Measurements from ENCODE around the gene SPOCK1. TPM values are rescaled to one million over a fixed set of nuclear protein-coding genes. Genes with fewer than 3 reads are reported as not detected.

The SPOCK1 gene
- total and polyA plus RNA-seq, 2 of the 4 experiments (the other 2 are of a cell fraction) = 5.0 to 20.3 TPM

DNA sequence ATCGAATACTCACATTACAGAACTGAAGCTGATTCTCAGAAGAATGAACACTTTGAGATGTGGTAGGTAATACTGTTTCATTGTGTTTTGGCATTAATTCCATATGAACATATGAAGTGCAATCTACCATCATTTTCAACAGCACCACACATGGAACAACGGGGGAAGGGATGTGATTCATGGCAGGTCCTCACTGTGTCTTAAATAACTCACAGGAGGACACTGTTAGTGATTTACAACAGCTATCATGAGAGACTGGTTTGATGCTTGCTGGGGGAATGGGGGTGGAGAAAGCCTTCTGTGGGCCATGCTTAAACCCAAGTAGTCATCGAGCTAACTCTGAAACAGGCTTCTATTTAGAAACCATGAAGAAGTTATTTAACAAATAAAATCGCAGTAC, 232.9 kb downstream of the SPOCK1 start:
- Histone ChIP-seq H3K9ac (ENCODE audit: low read depth, low read length) (no peak overlapping the region), H2BK15ac (ENCODE audit: low read depth, low read length) (no peak overlapping the region), H2BK5ac (ENCODE audit: low read depth, low read length, poor library complexity, severe bottlenecking) (no peak overlapping the region), H3K4me3 (ENCODE audit: insufficient read depth, low read depth, low read length) (no peak overlapping the region), H3K4me2 (ENCODE audit: low read depth, low read length) (no peak overlapping the region), H2AK9ac (replicated peaks; ENCODE audit: low read depth, low read length, poor library complexity) (no peak overlapping the region), H4K20me1 (ENCODE audit: insufficient read depth, low read length) (no peaks in the 10 kb centered on the region), H4K8ac (ENCODE audit: low read depth in 2 of 2, low read length in 2 of 2) (no peak overlapping the region), H3K14ac (replicated peaks; ENCODE audit: low read depth, low read length) (no peak overlapping the region), H3K9me3 (ENCODE audit: control insufficient read depth, insufficient read depth, low read length) (no peaks in the 10 kb centered on the region), H2AFZ (replicated peaks; ENCODE audit: low read length, poor library complexity) (no peak overlapping the region), H3K56ac (ENCODE audit: extremely low read depth, insufficient read depth, low read length) (no peak overlapping the region), H3K27ac (ENCODE audit: insufficient read depth, low read length) (no peak overlapping the region), H2AK5ac (ENCODE audit: low read depth, low read length) (no peak overlapping the region), H3K27me3 (ENCODE audit: control insufficient read depth, insufficient read depth, low read length) (no peaks in the 10 kb centered on the region), H2BK20ac (ENCODE audit: low read depth, low read length) (no peak overlapping the region), H4K91ac (ENCODE audit: insufficient read depth, low read depth, low read length) (no peak overlapping the region), H2BK120ac (ENCODE audit: low read depth, low read length) (no peak overlapping the region), H3K23ac (ENCODE audit: low read depth, low read length) (no peak overlapping the region), H3K36me3 (ENCODE audit: control insufficient read depth, insufficient read depth, low read length) (no peaks in the 10 kb centered on the region), H3K4me1 (ENCODE audit: control insufficient read depth, insufficient read depth, low read length) (no peaks in the 10 kb centered on the region; the same call in 1 of the 2 replicates), H3K18ac (ENCODE audit: low read depth, low read length) (no peak overlapping the region), H3K9me1 (ENCODE audit: insufficient read depth, low read length) (no peaks in the 10 kb centered on the region), H3K79me1 (ENCODE audit: low read depth in 1 of 2, low read length in 2 of 2) (no peaks in the 10 kb centered on the region), H4K5ac (ENCODE audit: low read depth, low read length) (no peak overlapping the region), H3K4ac (ENCODE audit: low read depth, low read length) (no peak overlapping the region)
- in situ Hi-C loops (cut with MboI; ENCODE audit: low sequenced_read_pairs) (no loop called here), intact Hi-C loops (cut with micrococcal nuclease) (no loop called here), dilution Hi-C loops (cut with HindIII; ENCODE audit: low sequenced_read_pairs, unreplicated experiment) (no loop called here)
- CTCF ChIA-PET = no interaction called here
- BruUV-seq (replicated peaks) = no TSS peak
- DNase-seq = no peak
- no CpG with 5 or more reads among the region's 4 CpGs for WGBS, 2 experiments (ENCODE audit: extremely low coverage in 2 of 2, insufficient read length in 1 of 2)
- TF ChIP-seq NFE2L2 (IDR thresholded peaks at IDR 0.05; ENCODE audit: low read depth, low read length) (no peak), POLR2A (IDR thresholded peaks at IDR 0.05; ENCODE audit: low read depth, low read length) (no peak), CHD1 (IDR thresholded peaks at IDR 0.05; ENCODE audit: low read depth, low read length) (no peak), MAZ (IDR thresholded peaks at IDR 0.05; ENCODE audit: borderline replicate concordance, low read depth, low read length) (no peak), RAD21 (IDR thresholded peaks at IDR 0.05; ENCODE audit: low read length) (no peak), BHLHE40 (IDR thresholded peaks at IDR 0.05; ENCODE audit: low read depth, low read length) (no peak), MAFK (IDR thresholded peaks at IDR 0.05; ENCODE audit: low read depth, low read length) (no peak), SMC3 (IDR thresholded peaks at IDR 0.05; ENCODE audit: low read depth, low read length) (no peak), RCOR1 (IDR thresholded peaks at IDR 0.05; ENCODE audit: insufficient replicate concordance, low read length) (no peak), CEBPB (IDR thresholded peaks at IDR 0.05; ENCODE audit: low read depth, low read length) (no peak), MXI1 (IDR thresholded peaks at IDR 0.05; ENCODE audit: borderline replicate concordance, low read depth, low read length) (no peak), FOS (IDR thresholded peaks at IDR 0.05; ENCODE audit: low read depth, low read length) (no peak), RFX5 (IDR thresholded peaks at IDR 0.05; ENCODE audit: low read depth, low read length) (no peak)
- TF ChIP-seq, protein P1, sequence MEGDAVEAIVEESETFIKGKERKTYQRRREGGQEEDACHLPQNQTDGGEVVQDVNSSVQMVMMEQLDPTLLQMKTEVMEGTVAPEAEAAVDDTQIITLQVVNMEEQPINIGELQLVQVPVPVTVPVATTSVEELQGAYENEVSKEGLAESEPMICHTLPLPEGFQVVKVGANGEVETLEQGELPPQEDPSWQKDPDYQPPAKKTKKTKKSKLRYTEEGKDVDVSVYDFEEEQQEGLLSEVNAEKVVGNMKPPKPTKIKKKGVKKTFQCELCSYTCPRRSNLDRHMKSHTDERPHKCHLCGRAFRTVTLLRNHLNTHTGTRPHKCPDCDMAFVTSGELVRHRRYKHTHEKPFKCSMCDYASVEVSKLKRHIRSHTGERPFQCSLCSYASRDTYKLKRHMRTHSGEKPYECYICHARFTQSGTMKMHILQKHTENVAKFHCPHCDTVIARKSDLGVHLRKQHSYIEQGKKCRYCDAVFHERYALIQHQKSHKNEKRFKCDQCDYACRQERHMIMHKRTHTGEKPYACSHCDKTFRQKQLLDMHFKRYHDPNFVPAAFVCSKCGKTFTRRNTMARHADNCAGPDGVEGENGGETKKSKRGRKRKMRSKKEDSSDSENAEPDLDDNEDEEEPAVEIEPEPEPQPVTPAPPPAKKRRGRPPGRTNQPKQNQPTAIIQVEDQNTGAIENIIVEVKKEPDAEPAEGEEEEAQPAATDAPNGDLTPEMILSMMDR (conservative IDR thresholded peaks at IDR 0.05; ENCODE audit: low read depth, low read length) = no peak
- TF ChIP-seq, protein P2, sequence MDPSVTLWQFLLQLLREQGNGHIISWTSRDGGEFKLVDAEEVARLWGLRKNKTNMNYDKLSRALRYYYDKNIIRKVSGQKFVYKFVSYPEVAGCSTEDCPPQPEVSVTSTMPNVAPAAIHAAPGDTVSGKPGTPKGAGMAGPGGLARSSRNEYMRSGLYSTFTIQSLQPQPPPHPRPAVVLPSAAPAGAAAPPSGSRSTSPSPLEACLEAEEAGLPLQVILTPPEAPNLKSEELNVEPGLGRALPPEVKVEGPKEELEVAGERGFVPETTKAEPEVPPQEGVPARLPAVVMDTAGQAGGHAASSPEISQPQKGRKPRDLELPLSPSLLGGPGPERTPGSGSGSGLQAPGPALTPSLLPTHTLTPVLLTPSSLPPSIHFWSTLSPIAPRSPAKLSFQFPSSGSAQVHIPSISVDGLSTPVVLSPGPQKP (IDR thresholded peaks at IDR 0.05; ENCODE audit: borderline replicate concordance, low read depth, low read length) = no peak
- TF ChIP-seq, protein P3, sequence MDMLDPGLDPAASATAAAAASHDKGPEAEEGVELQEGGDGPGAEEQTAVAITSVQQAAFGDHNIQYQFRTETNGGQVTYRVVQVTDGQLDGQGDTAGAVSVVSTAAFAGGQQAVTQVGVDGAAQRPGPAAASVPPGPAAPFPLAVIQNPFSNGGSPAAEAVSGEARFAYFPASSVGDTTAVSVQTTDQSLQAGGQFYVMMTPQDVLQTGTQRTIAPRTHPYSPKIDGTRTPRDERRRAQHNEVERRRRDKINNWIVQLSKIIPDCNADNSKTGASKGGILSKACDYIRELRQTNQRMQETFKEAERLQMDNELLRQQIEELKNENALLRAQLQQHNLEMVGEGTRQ (IDR thresholded peaks at IDR 0.05; ENCODE audit: low read depth, low read length) = no peak
- ATAC-seq (ENCODE audit: low read depth) = no peak
- POLR2A ChIA-PET (ENCODE audit: unreplicated experiment) = no interaction called here

Data from IMR-90 (cell line).